PFSK-1 (cell line): ENCODE data around the gene MPZL3.

ENCODE experiments used
- FOXP2 ChIP-seq: optimal IDR thresholded peaks from 2 replicates; pipeline ENCODE3; 2011; ENCODE audit warnings: borderline replicate concordance, control low read depth, inconsistent platforms; ENCODE audit not compliant: insufficient read depth; ENCODE audit errors: extremely low read length, extremely low read depth
- POLR2AphosphoS5 ChIP-seq: IDR thresholded peaks from 2 replicates; pipeline ENCODE4 v1.6.1; 2012; ENCODE audit warnings: low read depth, mild to moderate bottlenecking, control low read depth, low read length, moderate library complexity
- SIN3A ChIP-seq: IDR thresholded peaks from 2 replicates; pipeline ENCODE4 v1.6.1; 2012; ENCODE audit warnings: mild to moderate bottlenecking, low read length, moderate library complexity, borderline replicate concordance; ENCODE audit not compliant: insufficient read depth
- TAF1 ChIP-seq: IDR thresholded peaks from 2 replicates; pipeline ENCODE4 v1.6.1; 2012; ENCODE audit warnings: low read length, control low read depth, borderline replicate concordance; ENCODE audit not compliant: insufficient read depth
- TF ChIP-seq, protein P1 (sequence below), 2 experiments: IDR thresholded peaks; 2 replicates each; pipeline versions ENCODE4 v1.6.1 to v1.8.0; 2011 to 2012; ENCODE audit warnings: low read depth in 2 of 2, low read length in 2 of 2, control low read depth in 1 of 2, inconsistent platforms in 1 of 2, mild to moderate bottlenecking in 1 of 2, moderate library complexity in 1 of 2; ENCODE audit not compliant: insufficient read depth in 1 of 2

Gene MPZL3

DNA sequence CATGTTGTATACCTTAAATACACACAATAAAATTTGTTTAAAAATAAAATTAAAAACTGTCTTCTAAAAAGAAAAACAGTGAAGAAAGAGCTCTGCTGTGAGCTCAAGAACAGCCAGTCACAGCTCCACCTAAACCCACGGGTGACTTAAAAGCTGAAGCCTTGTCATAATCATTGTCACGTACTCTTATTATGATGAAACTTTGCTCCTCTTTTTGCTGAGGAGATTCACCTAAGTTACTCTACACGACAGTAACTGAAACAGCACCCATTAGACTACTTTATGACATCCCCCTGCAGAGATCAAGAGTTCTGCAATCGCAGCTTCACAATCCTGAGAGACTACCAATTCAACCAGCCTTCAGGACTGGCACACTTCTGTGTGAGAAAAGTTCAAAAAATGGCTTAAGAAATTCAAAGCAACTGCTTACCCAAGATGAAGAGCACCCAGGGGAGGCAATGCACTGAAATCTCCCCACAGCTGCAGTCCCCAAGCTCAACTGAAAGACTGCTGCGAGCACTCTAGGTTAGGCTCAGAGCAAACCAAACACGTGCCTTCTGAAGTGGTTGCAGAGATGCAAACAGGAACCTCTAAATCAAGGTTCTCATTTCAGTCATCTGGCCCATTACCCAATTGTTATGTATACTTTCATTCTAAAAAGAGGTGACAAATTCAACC, 27.5 kb downstream of the MPZL3 start, which contains the start of gene JAML:
Gene JAML, minus strand, starts transcription at position 501 of the 678 bp plus-strand sequence. CDS start 10,145 bp downstream, outside the sequence.
- TF ChIP-seq, protein P1, sequence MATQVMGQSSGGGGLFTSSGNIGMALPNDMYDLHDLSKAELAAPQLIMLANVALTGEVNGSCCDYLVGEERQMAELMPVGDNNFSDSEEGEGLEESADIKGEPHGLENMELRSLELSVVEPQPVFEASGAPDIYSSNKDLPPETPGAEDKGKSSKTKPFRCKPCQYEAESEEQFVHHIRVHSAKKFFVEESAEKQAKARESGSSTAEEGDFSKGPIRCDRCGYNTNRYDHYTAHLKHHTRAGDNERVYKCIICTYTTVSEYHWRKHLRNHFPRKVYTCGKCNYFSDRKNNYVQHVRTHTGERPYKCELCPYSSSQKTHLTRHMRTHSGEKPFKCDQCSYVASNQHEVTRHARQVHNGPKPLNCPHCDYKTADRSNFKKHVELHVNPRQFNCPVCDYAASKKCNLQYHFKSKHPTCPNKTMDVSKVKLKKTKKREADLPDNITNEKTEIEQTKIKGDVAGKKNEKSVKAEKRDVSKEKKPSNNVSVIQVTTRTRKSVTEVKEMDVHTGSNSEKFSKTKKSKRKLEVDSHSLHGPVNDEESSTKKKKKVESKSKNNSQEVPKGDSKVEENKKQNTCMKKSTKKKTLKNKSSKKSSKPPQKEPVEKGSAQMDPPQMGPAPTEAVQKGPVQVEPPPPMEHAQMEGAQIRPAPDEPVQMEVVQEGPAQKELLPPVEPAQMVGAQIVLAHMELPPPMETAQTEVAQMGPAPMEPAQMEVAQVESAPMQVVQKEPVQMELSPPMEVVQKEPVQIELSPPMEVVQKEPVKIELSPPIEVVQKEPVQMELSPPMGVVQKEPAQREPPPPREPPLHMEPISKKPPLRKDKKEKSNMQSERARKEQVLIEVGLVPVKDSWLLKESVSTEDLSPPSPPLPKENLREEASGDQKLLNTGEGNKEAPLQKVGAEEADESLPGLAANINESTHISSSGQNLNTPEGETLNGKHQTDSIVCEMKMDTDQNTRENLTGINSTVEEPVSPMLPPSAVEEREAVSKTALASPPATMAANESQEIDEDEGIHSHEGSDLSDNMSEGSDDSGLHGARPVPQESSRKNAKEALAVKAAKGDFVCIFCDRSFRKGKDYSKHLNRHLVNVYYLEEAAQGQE (IDR thresholded peaks at IDR 0.05; ENCODE audit: insufficient read depth in 1 of 2, low read depth in 2 of 2, low read length in 2 of 2): no peak
- no peak for TF ChIP-seq FOXP2
- no peak for TF ChIP-seq TAF1
- no peak for TF ChIP-seq POLR2AphosphoS5
- no peak for TF ChIP-seq SIN3A

DNA sequence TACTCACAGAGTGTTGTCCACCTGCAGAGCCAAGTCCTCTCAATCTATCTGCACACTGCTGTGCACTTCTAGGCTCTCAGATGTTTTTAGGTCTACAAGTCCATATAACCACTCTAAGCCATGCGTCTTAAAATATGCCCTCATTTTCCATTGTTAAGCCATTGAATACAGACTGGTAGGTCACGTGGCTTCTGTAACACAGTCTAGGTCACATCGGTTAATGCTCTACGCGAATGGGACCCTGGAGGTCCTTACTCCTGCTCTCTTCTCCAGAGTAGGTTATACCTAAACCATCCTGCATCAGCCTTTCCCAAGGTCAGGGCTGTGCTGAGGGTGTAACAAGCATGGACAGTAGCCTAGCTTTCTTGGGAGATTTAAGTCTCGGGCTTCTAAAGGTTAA, 28.2 kb downstream of the MPZL3 start:
- no peak for TF ChIP-seq SIN3A
- no peak for TF ChIP-seq POLR2AphosphoS5
- TF ChIP-seq, protein P1 (IDR thresholded peaks at IDR 0.05; ENCODE audit: insufficient read depth in 1 of 2, low read depth in 2 of 2, low read length in 2 of 2): no peak
- no peak for TF ChIP-seq TAF1
- no peak for TF ChIP-seq FOXP2

DNA sequence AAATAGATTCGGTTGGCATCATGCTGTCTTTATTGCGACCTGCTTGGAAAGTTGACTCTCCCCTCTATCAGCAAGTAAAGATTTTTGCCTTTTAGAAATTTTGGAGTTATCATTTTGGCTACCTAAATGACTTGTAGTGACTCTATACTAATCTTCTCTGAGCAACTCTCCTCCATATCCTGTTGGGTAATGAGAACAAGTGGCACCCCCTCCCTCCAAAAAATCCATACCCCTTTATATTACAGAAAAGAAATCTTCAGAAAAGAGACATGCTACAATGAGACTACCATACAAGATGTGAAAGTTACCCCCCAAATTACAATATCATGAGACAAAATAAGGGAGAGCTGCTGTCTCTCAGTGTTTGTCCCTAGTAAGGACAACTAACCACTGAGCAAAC, 28.6 kb downstream of the MPZL3 start:
- TF ChIP-seq TAF1 (no peak), POLR2AphosphoS5 (no peak), SIN3A (no peak), FOXP2 (no peak)
- TF ChIP-seq, protein P1 (IDR thresholded peaks at IDR 0.05; ENCODE audit: insufficient read depth in 1 of 2, low read depth in 2 of 2, low read length in 2 of 2): no peak

DNA sequence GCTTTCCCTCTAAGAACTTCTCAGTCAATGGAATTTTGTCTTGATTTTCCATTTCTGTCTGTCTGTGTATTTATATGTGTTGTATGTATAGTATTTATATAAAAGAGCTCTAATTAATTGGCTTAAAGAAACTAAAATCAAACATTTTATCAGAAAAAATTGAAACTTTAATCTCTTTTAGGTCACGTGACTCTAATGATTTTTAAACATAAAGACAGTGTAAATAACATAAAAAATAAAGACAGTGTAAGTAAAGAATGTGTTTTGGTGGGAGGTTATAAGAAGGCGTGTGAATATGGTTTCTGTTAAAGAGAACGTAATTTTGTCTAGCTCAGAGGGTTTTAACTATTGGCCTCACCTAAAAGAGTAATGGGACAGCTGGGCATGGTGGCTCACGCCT, 29.7 kb downstream of the MPZL3 start:
- TF ChIP-seq POLR2AphosphoS5 (no peak), TAF1 (no peak), FOXP2 (no peak), SIN3A (no peak)
- TF ChIP-seq, protein P1 (IDR thresholded peaks at IDR 0.05; ENCODE audit: insufficient read depth in 1 of 2, low read depth in 2 of 2, low read length in 2 of 2): no peak
